MM.1S (cell line): Measurements from ENCODE around the gene PRAMEF11.

Experiments
- CTCF ChIP-seq: fragments of 300-600 bp; sonication (generic); IDR thresholded peaks from 2 replicates; pipeline ENCODE4 v1.5.1; 2016; ENCODE audit warnings: antibody characterized with exemption, low read length, mixed read lengths
- EZH2 ChIP-seq: fragments of 300-600 bp; sonication (generic); optimal IDR thresholded peaks from 2 replicates; pipeline ENCODE3; 2017; ENCODE audit warnings: low read depth, mild to moderate bottlenecking, antibody characterized with exemption, low read length, mixed read lengths

GRCh38 chr1:12810691-12811408, 20.4 kb downstream of the PRAMEF11 start:
- no peak for TF ChIP-seq CTCF
- no peak for TF ChIP-seq EZH2
